OCI-LY1 (cell line): ENCODE data around the gene PLLP.

Experiments used
- H2AFZ ChIP-seq: fragments of 200-600 bp; sonication (generic), shearing (Covaris generic); 2 replicates; pipeline ENCODE4 v1.6.0; 2014; ENCODE audit warnings: antibody characterized with exemption, mild to moderate bottlenecking, low read length
- H3F3A ChIP-seq: fragments of 200-600 bp; sonication (generic), shearing (Covaris generic); 2 replicates; pipeline ENCODE4 v1.6.0; 2014; ENCODE audit warnings: mild to moderate bottlenecking, antibody characterized with exemption, low read length, moderate library complexity; ENCODE audit not compliant: insufficient read depth
- H3K27ac ChIP-seq: fragments of 200-600 bp; sonication (generic); 2 replicates; pipeline ENCODE4 v1.5.1; 2014; ENCODE audit warnings: low read length, mixed run types, mild to moderate bottlenecking, low read depth; ENCODE audit not compliant: poor library complexity, severe bottlenecking
- H3K27me3 ChIP-seq: fragments of 200-600 bp; sonication (generic); 2 replicates; pipeline ENCODE4 v1.6.0; 2014; ENCODE audit warnings: antibody characterized with exemption, mild to moderate bottlenecking, low read length, moderate library complexity; ENCODE audit not compliant: insufficient read depth
- H3K36me3 ChIP-seq: fragments of 200-600 bp; sonication (generic); 2 replicates; pipeline ENCODE4 v1.6.1; 2014; ENCODE audit warnings: mild to moderate bottlenecking, antibody characterized with exemption, low read length, moderate library complexity, mixed read lengths; ENCODE audit not compliant: insufficient read depth
- H3K4me1 ChIP-seq: fragments of 200-600 bp; sonication (generic); 2 replicates; pipeline ENCODE4 v1.5.1; 2014; ENCODE audit warnings: mild to moderate bottlenecking, low read length, moderate library complexity; ENCODE audit not compliant: insufficient read depth, severe bottlenecking
- H3K4me2 ChIP-seq: fragments of 200-600 bp; sonication (generic), shearing (Covaris generic); 2 replicates; pipeline ENCODE4 v1.6.1; 2014; ENCODE audit warnings: low read length
- H3K4me3 ChIP-seq: fragments of 200-600 bp; sonication (generic); 2 replicates; pipeline ENCODE4 v1.5.1; 2014; ENCODE audit warnings: low read length, low read depth, mild to moderate bottlenecking, mixed read lengths; ENCODE audit not compliant: poor library complexity, severe bottlenecking
- H3K79me2 ChIP-seq: fragments of 200-600 bp; shearing (Covaris generic); 2 replicates; pipeline ENCODE4 v1.6.1; 2016; ENCODE audit warnings: mixed run types, low read length, mixed read lengths; ENCODE audit not compliant: insufficient read depth
- H3K9ac ChIP-seq: fragments of 200-600 bp; sonication (generic), shearing (Covaris generic); 2 replicates; pipeline ENCODE4 v1.6.1; 2014; ENCODE audit warnings: mild to moderate bottlenecking, low read length, mixed read lengths
- H3K9me2 ChIP-seq: fragments of 200-600 bp; sonication (generic), shearing (Covaris generic); 2 replicates; pipeline ENCODE4 v1.6.1; 2014; ENCODE audit warnings: low read depth, mild to moderate bottlenecking, low read length, mixed read lengths
- H3K9me3 ChIP-seq: fragments of 200-600 bp; shearing (Covaris generic); 2 replicates; pipeline ENCODE4 v1.6.1; 2014; ENCODE audit warnings: low read length, mixed read lengths
- H4K20me1 ChIP-seq: fragments of 200-600 bp; sonication (generic), shearing (Covaris generic); 2 replicates; pipeline ENCODE4 v1.6.0; 2016; ENCODE audit warnings: mild to moderate bottlenecking, low read length; ENCODE audit not compliant: insufficient read depth
- CTCF ChIP-seq: fragments of 200-600 bp; sonication (generic), shearing (Covaris generic); IDR thresholded peaks from 2 replicates; pipeline ENCODE4 v1.5.1; 2017; ENCODE audit warnings: mild to moderate bottlenecking, antibody characterized with exemption, low read length, moderate library complexity, mixed read lengths
- EZH2 ChIP-seq: fragments of 200-600 bp; sonication (generic), shearing (Covaris generic); IDR thresholded peaks from 2 replicates; pipeline ENCODE4 v1.8.0; 2017; ENCODE audit warnings: borderline replicate concordance, mixed run types, mild to moderate bottlenecking, antibody characterized with exemption, low read length, moderate library complexity, mixed read lengths

PLLP gene

GRCh38 chr16:57266531-57267260 is 17.8 kb downstream of the PLLP start:
- H3K79me2 ChIP-seq, result no peaks in the 10 kb centered on the region
- H4K20me1 ChIP-seq, result no peaks in the 10 kb centered on the region
- H3K36me3 ChIP-seq, result no peaks in the 10 kb centered on the region
- no peaks in the 10 kb centered on the region for H3K9me2 ChIP-seq
- H3K9me3 ChIP-seq, result no peaks in the 10 kb centered on the region
- H3K4me3 ChIP-seq, result no peak overlapping the region
- H3K27ac ChIP-seq, result peak overlapping the region; percentile 46
- no peak for TF ChIP-seq CTCF
- no peak for TF ChIP-seq EZH2
- H2AFZ ChIP-seq, result no peak overlapping the region
- H3K9ac ChIP-seq, result no peak overlapping the region
- H3K27me3 ChIP-seq, result no peaks in the 10 kb centered on the region
- peaks cover 13% of the 10 kb centered on the region for H3K4me1 ChIP-seq
- H3K4me2 ChIP-seq, result no peak overlapping the region
- H3F3A ChIP-seq, result no peaks in the 10 kb centered on the region

GRCh38 chr16:57265850-57266530 is 18.5 kb downstream of the PLLP start:
- no peak overlapping the region for H3K4me3 ChIP-seq
- H3F3A ChIP-seq, result no peaks in the 10 kb centered on the region
- no peaks in the 10 kb centered on the region for H3K9me2 ChIP-seq
- H3K9me3 ChIP-seq, result no peaks in the 10 kb centered on the region
- no peak overlapping the region for H2AFZ ChIP-seq
- no peaks in the 10 kb centered on the region for H4K20me1 ChIP-seq
- no peaks in the 10 kb centered on the region for H3K79me2 ChIP-seq
- no peak overlapping the region for H3K9ac ChIP-seq
- H3K4me2 ChIP-seq, result no peak overlapping the region
- TF ChIP-seq CTCF (no peak), EZH2 (no peak)
- no peaks in the 10 kb centered on the region for H3K36me3 ChIP-seq
- H3K27me3 ChIP-seq, result no peaks in the 10 kb centered on the region
- H3K27ac ChIP-seq, result no peak overlapping the region
- H3K4me1 ChIP-seq, result peaks cover 13% of the 10 kb centered on the region

- Histone ChIP-seq H3K79me2 (no peaks in the 10 kb centered on the region), H3K9me2 (no peaks in the 10 kb centered on the region)
These were observed 19.5 kb downstream of the PLLP start for GRCh38 chr16:57264950-57265371.

More at GRCh38 chr16:57264950-57265371, 19.5 kb downstream of the PLLP start:
- Histone ChIP-seq H2AFZ (no peak overlapping the region), H3K9ac (no peak overlapping the region), H3K4me1 (peaks cover 22% of the 10 kb centered on the region), H3K27me3 (no peaks in the 10 kb centered on the region), H3K36me3 (no peaks in the 10 kb centered on the region), H3K9me3 (no peaks in the 10 kb centered on the region), H4K20me1 (no peaks in the 10 kb centered on the region), H3F3A (no peaks in the 10 kb centered on the region), H3K27ac (no peak overlapping the region), H3K4me2 (no peak overlapping the region), H3K4me3 (no peak overlapping the region)
- no peak for TF ChIP-seq CTCF
- no peak for TF ChIP-seq EZH2
